Measurements from ENCODE around the gene LY9. TPM values are rescaled to one million over a fixed set of nuclear protein-coding genes. Genes with fewer than 3 reads are reported as not detected.

The LY9 gene
- total and polyA plus RNA-seq, 4 donors, result 0.21 to 1.5 (median 0.63) TPM

- Histone ChIP-seq H3K36me3 (ENCODE audit: control insufficient read depth in 4 of 4, insufficient read depth in 3 of 4, low read depth in 1 of 4, low read length in 3 of 4) (no peaks in the 10 kb centered on the region), H3K27me3 (ENCODE audit: control insufficient read depth in 4 of 4, insufficient read depth in 4 of 4, low read length in 3 of 4) (no peaks in the 10 kb centered on the region), H3K4me3 (ENCODE audit: low read depth in 1 of 3, low read length in 3 of 3) (no peak overlapping the region), H3K4me1 (ENCODE audit: control insufficient read depth in 4 of 4, insufficient read depth in 4 of 4, low read length in 3 of 4) (peaks cover 0 to 8% (median 8%) of the 10 kb centered on the region in 4 donors), H3K9ac (ENCODE audit: low read depth in 1 of 2, low read length in 2 of 2) (no peak overlapping the region), H3K27ac (ENCODE audit: low read depth in 1 of 2, low read length in 2 of 2) (no peak overlapping the region), H3K9me3 (ENCODE audit: control insufficient read depth in 4 of 4, low read length in 3 of 4) (no peaks in the 10 kb centered on the region)
- WGBS, result 71% methylated on average over 3 of the region's 3 CpGs
- no peak for TF ChIP-seq NR2F2 (IDR thresholded peaks at IDR 0.05)
- TF ChIP-seq SP1 (IDR thresholded peaks at IDR 0.05), result no peak
- no peak for TF ChIP-seq ATF3 (IDR thresholded peaks at IDR 0.05)
- no peak for TF ChIP-seq FOXA1 (IDR thresholded peaks at IDR 0.05)
- no peak for TF ChIP-seq HNF4G (IDR thresholded peaks at IDR 0.05)
- no peak for TF ChIP-seq RAD21 (IDR thresholded peaks at IDR 0.05)
- no peak for TF ChIP-seq RXRA (IDR thresholded peaks at IDR 0.05)
- no peak for TF ChIP-seq MAX (IDR thresholded peaks at IDR 0.05)
- TF ChIP-seq EGR1 (IDR thresholded peaks at IDR 0.05; ENCODE audit: low read depth in 2 of 2), result no peak
- no peak for DNase-seq (ENCODE audit: low spot score)
These were observed 62.5 kb downstream of the LY9 start for GRCh38 chr1:160858507-160858906.

GRCh38 chr1:160859166-160859565, 63.2 kb downstream of the LY9 start:
- H3K36me3 ChIP-seq (ENCODE audit: control insufficient read depth in 4 of 4, insufficient read depth in 3 of 4, low read depth in 1 of 4, low read length in 3 of 4), result no peaks in the 10 kb centered on the region
- H3K9me3 ChIP-seq (ENCODE audit: control insufficient read depth in 4 of 4, low read length in 3 of 4), result no peaks in the 10 kb centered on the region
- no peak overlapping the region for H3K9ac ChIP-seq (ENCODE audit: low read depth in 1 of 2, low read length in 2 of 2)
- H3K4me3 ChIP-seq (ENCODE audit: low read depth in 1 of 3, low read length in 3 of 3), result no peak overlapping the region
- H3K27me3 ChIP-seq (ENCODE audit: control insufficient read depth in 4 of 4, insufficient read depth in 4 of 4, low read length in 3 of 4), result no peaks in the 10 kb centered on the region
- no peak overlapping the region for H3K27ac ChIP-seq (ENCODE audit: low read depth in 1 of 2, low read length in 2 of 2)
- TF ChIP-seq EGR1 (IDR thresholded peaks at IDR 0.05; ENCODE audit: low read depth in 2 of 2) (no peak), ATF3 (IDR thresholded peaks at IDR 0.05) (no peak), TAF1 (conservative IDR thresholded peaks at IDR 0.05) (no peak), FOXA2 (IDR thresholded peaks at IDR 0.05) (no peak), FOXA1 (IDR thresholded peaks at IDR 0.05) (no peak), JUND (IDR thresholded peaks at IDR 0.05) (no peak)
- peaks cover 0 to 8% (median 8%) of the 10 kb centered on the region in 4 donors for H3K4me1 ChIP-seq (ENCODE audit: control insufficient read depth in 4 of 4, insufficient read depth in 4 of 4, low read length in 3 of 4)
- no peak for DNase-seq (ENCODE audit: low spot score)
- 90% methylated on average over 5 of the region's 5 CpGs for WGBS

- DNase-seq (ENCODE audit: low spot score), result no peak
- Histone ChIP-seq H3K4me3 (ENCODE audit: low read depth in 1 of 3, low read length in 3 of 3) (no peak overlapping the region), H3K9ac (ENCODE audit: low read depth in 1 of 2, low read length in 2 of 2) (no peak overlapping the region), H3K36me3 (ENCODE audit: control insufficient read depth in 4 of 4, insufficient read depth in 3 of 4, low read depth in 1 of 4, low read length in 3 of 4) (no peaks in the 10 kb centered on the region), H3K27ac (ENCODE audit: low read depth in 1 of 2, low read length in 2 of 2) (no peak overlapping the region), H3K9me3 (ENCODE audit: control insufficient read depth in 4 of 4, low read length in 3 of 4) (no peaks in the 10 kb centered on the region), H3K4me1 (ENCODE audit: control insufficient read depth in 4 of 4, insufficient read depth in 4 of 4, low read length in 3 of 4) (peaks cover 0 to 10% (median 9%) of the 10 kb centered on the region in 4 donors), H3K27me3 (ENCODE audit: control insufficient read depth in 4 of 4, insufficient read depth in 4 of 4, low read length in 3 of 4) (no peaks in the 10 kb centered on the region)
- WGBS, result 47% methylated on average over 5 of the region's 5 CpGs
- TF ChIP-seq ATF3 (IDR thresholded peaks at IDR 0.05) (no peak), RXRA (IDR thresholded peaks at IDR 0.05) (peak; percentile 99 to 100), GABPA (IDR thresholded peaks at IDR 0.05 in 1 of 2, conservative IDR thresholded peaks at IDR 0.05 in 1 of 2) (peak in 1 of 2 donors; percentile 12), HNF4A (conservative IDR thresholded peaks at IDR 0.05) (peak; percentile 30 to 60), MAX (IDR thresholded peaks at IDR 0.05) (no peak), FOXA1 (IDR thresholded peaks at IDR 0.05) (no peak), TAF1 (conservative IDR thresholded peaks at IDR 0.05) (no peak), EGR1 (IDR thresholded peaks at IDR 0.05; ENCODE audit: low read depth in 2 of 2) (no peak), FOXA2 (IDR thresholded peaks at IDR 0.05) (no peak), SP1 (IDR thresholded peaks at IDR 0.05) (peak; percentile 45), ZBTB33 (IDR thresholded peaks at IDR 0.05) (no peak), NR2F2 (IDR thresholded peaks at IDR 0.05) (peak; percentile 71), REST (IDR thresholded peaks at IDR 0.05) (no peak), RAD21 (IDR thresholded peaks at IDR 0.05) (peak in 1 of 2 donors; percentile 25)
These were observed 65.0 kb downstream of the LY9 start for GRCh38 chr1:160860840-160861505.
